ENCODE results near the gene SHC3. TPM values are rescaled to one million over a fixed set of nuclear protein-coding genes. Genes with fewer than 3 reads are reported as not detected.

Gene SHC3
- total and polyA plus RNA-seq, 2 of the 4 experiments (the other 2 are of a cell fraction) = 4.5 to 13.3 TPM

DNA sequence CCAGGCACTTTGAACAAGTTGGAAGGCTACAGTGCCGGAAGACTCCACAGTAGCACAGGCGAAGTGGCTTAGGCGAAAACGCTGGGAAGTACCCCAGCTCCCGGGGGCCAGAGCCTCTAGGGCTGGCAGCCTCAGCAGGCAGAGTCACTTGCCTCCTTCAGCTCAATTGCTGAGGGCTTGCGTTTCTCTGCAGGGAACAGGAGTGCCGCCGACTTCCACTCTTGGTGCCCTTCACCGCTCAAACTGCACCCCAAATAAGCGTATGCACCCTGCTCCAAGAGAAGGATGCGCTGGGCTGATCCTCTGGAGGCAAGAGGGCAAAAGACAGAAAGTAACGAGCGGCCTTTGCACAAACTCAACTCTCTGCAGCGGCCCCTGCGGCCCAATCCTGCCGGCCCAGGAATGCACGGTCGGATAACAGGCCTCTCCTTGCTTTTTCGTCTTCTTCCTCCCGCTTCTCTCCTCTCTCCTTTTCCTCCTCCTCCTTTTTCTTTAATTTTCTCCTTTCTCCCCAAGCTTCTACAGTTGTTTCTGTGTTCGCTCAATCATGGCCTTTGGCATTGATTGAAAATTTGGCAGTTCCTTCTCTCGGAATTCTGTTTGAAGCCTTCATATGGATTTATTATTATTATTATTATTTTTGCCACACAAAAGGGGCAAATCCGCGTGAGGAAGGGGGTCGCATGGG is 188.4 kb downstream of the SHC3 start:
- Histone ChIP-seq H2BK5ac (ENCODE audit: low read depth, low read length, poor library complexity, severe bottlenecking) (no peak overlapping the region), H3K4ac (ENCODE audit: low read depth, low read length) (peak overlapping the region; percentile 55), H4K91ac (ENCODE audit: insufficient read depth, low read depth, low read length) (no peak overlapping the region; the same call in 1 of the 2 replicates), H3K79me1 (ENCODE audit: low read depth in 1 of 2, low read length in 2 of 2) (peaks cover 12 to 25% of the 10 kb centered on the region in 2 experiments; a peak in 3 of 4 replicates), H3K18ac (ENCODE audit: low read depth, low read length) (no peak overlapping the region), H3K4me3 (ENCODE audit: insufficient read depth, low read depth, low read length) (no peak overlapping the region), H3K23ac (ENCODE audit: low read depth, low read length) (peak overlapping the region; percentile 26; the same call in 1 of the 2 replicates), H2BK120ac (ENCODE audit: low read depth, low read length) (no peak overlapping the region), H3K36me3 (ENCODE audit: control insufficient read depth, insufficient read depth, low read length) (peaks cover 8% of the 10 kb centered on the region; the same call in 1 of the 2 replicates), H2AK9ac (replicated peaks; ENCODE audit: low read depth, low read length, poor library complexity) (peak overlapping the region; percentile 81), H2BK15ac (ENCODE audit: low read depth, low read length) (no peak overlapping the region; the same call in 2 of the 3 replicates), H3K27ac (ENCODE audit: insufficient read depth, low read length) (no peak overlapping the region), H3K9me3 (ENCODE audit: control insufficient read depth, insufficient read depth, low read length) (no peaks in the 10 kb centered on the region), H3K56ac (ENCODE audit: extremely low read depth, insufficient read depth, low read length) (no peak overlapping the region), H4K20me1 (ENCODE audit: insufficient read depth, low read length) (peaks cover 4% of the 10 kb centered on the region; the same call in 1 of the 2 replicates), H2BK20ac (ENCODE audit: low read depth, low read length) (no peak overlapping the region), H3K9ac (ENCODE audit: low read depth, low read length) (no peak overlapping the region), H2AFZ (replicated peaks; ENCODE audit: low read length, poor library complexity) (peak overlapping the region; percentile 34), H4K8ac (ENCODE audit: low read depth in 2 of 2, low read length in 2 of 2) (0 out of 4 replicates have a peak overlapping the region, but pooled peaks of 1 of the 2 experiments have one; percentile 58), H3K4me1 (ENCODE audit: control insufficient read depth, insufficient read depth, low read length) (peaks cover 17% of the 10 kb centered on the region), H3K27me3 (ENCODE audit: control insufficient read depth, insufficient read depth, low read length) (no peaks in the 10 kb centered on the region), H3K14ac (replicated peaks; ENCODE audit: low read depth, low read length) (0 out of 2 replicates have a peak overlapping the region, but pooled peaks have one; percentile 48), H3K4me2 (ENCODE audit: low read depth, low read length) (no peak overlapping the region; the same call in 1 of the 2 replicates), H3K9me1 (ENCODE audit: insufficient read depth, low read length) (peaks cover 8% of the 10 kb centered on the region), H4K5ac (ENCODE audit: low read depth, low read length) (no peak overlapping the region), H2AK5ac (ENCODE audit: low read depth, low read length) (peak overlapping the region; percentile 79)
- dilution Hi-C loops (cut with HindIII; ENCODE audit: low sequenced_read_pairs, unreplicated experiment) = loop anchor here (25.0 kb wide), 1 partner anchor 353 kb away; no protein-coding TSS in a partner anchor
- BruUV-seq (replicated peaks) = no TSS peak
- 88% methylated on average over 9 of the region's 25 CpGs; no CpG with 5 or more reads in 1 of the 2 experiments for WGBS, 2 experiments (ENCODE audit: extremely low coverage in 2 of 2, insufficient read length in 1 of 2)
- DNase-seq = no peak
- in situ Hi-C loops (cut with MboI; ENCODE audit: low sequenced_read_pairs) = loop anchor here (10.0 kb wide), 1 partner anchor 215 kb away; no protein-coding TSS in a partner anchor
- TF ChIP-seq MAFK (IDR thresholded peaks at IDR 0.05; ENCODE audit: low read depth, low read length) (no peak), BHLHE40 (IDR thresholded peaks at IDR 0.05; ENCODE audit: low read depth, low read length) (no peak), RAD21 (IDR thresholded peaks at IDR 0.05; ENCODE audit: low read length) (no peak), MAZ (IDR thresholded peaks at IDR 0.05; ENCODE audit: borderline replicate concordance, low read depth, low read length) (no peak), RFX5 (IDR thresholded peaks at IDR 0.05; ENCODE audit: low read depth, low read length) (no peak), SMC3 (IDR thresholded peaks at IDR 0.05; ENCODE audit: low read depth, low read length) (no peak), NFE2L2 (IDR thresholded peaks at IDR 0.05; ENCODE audit: low read depth, low read length) (no peak)
- TF ChIP-seq, protein P1, sequence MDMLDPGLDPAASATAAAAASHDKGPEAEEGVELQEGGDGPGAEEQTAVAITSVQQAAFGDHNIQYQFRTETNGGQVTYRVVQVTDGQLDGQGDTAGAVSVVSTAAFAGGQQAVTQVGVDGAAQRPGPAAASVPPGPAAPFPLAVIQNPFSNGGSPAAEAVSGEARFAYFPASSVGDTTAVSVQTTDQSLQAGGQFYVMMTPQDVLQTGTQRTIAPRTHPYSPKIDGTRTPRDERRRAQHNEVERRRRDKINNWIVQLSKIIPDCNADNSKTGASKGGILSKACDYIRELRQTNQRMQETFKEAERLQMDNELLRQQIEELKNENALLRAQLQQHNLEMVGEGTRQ (IDR thresholded peaks at IDR 0.05; ENCODE audit: low read depth, low read length) = no peak
- TF ChIP-seq, protein P2, sequence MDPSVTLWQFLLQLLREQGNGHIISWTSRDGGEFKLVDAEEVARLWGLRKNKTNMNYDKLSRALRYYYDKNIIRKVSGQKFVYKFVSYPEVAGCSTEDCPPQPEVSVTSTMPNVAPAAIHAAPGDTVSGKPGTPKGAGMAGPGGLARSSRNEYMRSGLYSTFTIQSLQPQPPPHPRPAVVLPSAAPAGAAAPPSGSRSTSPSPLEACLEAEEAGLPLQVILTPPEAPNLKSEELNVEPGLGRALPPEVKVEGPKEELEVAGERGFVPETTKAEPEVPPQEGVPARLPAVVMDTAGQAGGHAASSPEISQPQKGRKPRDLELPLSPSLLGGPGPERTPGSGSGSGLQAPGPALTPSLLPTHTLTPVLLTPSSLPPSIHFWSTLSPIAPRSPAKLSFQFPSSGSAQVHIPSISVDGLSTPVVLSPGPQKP (IDR thresholded peaks at IDR 0.05; ENCODE audit: borderline replicate concordance, low read depth, low read length) = no peak
- TF ChIP-seq, protein P3, sequence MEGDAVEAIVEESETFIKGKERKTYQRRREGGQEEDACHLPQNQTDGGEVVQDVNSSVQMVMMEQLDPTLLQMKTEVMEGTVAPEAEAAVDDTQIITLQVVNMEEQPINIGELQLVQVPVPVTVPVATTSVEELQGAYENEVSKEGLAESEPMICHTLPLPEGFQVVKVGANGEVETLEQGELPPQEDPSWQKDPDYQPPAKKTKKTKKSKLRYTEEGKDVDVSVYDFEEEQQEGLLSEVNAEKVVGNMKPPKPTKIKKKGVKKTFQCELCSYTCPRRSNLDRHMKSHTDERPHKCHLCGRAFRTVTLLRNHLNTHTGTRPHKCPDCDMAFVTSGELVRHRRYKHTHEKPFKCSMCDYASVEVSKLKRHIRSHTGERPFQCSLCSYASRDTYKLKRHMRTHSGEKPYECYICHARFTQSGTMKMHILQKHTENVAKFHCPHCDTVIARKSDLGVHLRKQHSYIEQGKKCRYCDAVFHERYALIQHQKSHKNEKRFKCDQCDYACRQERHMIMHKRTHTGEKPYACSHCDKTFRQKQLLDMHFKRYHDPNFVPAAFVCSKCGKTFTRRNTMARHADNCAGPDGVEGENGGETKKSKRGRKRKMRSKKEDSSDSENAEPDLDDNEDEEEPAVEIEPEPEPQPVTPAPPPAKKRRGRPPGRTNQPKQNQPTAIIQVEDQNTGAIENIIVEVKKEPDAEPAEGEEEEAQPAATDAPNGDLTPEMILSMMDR (conservative IDR thresholded peaks at IDR 0.05; ENCODE audit: low read depth, low read length) = no peak
- ATAC-seq (ENCODE audit: low read depth) = no peak
- CTCF ChIA-PET = no interaction called here
- intact Hi-C loops (cut with micrococcal nuclease) = loop anchor here (2.0 to 5.0 kb wide), 3 partner anchors 138 to 337 kb away; no protein-coding TSS in a partner anchor
- POLR2A ChIA-PET (ENCODE audit: unreplicated experiment) = no interaction called here
